Stimulated activated CD4-positive, alpha-beta T cell treated with anti-CD3 and anti-CD28 coated beads, Interleukin-1b, Interleukin-23, amount 100 ng/mL, for 24 hours (primary cell): ENCODE data around the gene PSMC6.
"Not testable (repeated sequence)": the region's sequence is repeated elsewhere in the genome, so short reads cannot be mapped to it uniquely, and the experiment has no call there.

Source experiments
- DNase-seq, 4 experiments: peaks; one replicate each; pipeline ENCODE4 v3.0.0-alpha.2; 2020; ENCODE audit warnings: low read depth in 4 of 4, low spot score in 1 of 4

PSMC6 gene

DNA sequence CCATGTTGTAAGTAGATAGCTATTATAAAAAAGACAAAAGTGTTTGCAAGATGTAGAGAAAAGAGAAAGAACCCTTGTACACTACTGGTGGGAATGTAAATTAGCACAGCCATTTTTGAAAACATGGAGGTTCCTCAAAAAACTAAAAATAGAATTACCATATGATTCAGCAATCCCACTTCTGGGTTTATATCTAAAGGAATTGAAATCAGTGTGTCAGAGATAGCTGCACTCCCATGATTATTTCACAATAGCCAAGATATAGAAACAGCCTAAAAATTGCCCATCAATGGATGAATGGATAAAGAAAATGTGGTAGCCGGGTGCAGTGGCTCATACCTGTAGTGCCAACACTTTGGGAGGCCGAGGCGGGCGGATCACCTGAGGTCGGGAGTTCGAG, 9.2 kb downstream of the PSMC6 start:
- no peak for DNase-seq

DNA sequence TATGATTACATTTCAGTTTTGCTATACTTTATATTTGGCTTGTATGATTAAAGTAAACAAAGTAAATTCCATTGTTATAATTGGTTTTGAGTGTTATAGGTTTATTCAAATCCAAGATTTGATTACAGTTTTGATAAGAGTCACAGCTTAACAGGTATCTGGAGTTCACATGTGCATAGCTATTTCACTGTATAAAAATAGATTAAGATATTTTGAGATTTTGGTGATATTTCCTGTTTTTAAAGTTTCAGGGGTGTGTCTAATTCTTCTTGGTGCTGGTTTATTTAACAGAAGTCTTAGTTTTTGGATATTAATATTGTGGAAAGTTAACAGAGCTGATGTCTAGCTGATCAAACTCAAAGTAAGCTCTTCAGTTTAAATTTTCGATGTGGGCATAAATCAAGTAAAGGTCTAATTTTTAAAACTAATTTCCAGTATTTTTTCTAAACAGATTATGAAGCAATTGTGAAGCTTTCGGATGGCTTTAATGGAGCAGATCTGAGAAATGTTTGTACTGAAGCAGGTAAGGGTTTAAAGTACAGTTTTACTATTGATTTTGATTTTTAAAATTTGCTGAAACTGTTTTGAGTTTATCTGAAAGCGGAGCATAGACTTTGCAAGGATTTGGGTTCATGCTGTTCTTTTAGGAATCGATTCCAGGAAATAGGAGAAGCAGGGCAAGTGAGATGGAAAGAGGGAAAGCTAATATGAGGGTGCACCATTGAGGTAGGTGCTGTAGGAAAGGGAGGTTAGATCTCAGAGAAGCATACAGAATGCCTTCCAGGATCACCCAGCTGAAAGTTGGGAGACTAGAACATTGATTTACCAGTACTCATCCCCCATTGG, 16.7 kb downstream of the PSMC6 start:
- DNase-seq: no peak

GRCh38 chr14:52724360-52724644, 17.3 kb downstream of the PSMC6 start:
- DNase-seq: no peak

GRCh38 chr14:52727509-52727908, 20.5 kb downstream of the PSMC6 start:
- DNase-seq: not testable (repeated sequence)

- not testable (repeated sequence) for DNase-seq
Measured at GRCh38 chr14:52729035-52729434, 22.0 kb downstream of the PSMC6 start.

DNA sequence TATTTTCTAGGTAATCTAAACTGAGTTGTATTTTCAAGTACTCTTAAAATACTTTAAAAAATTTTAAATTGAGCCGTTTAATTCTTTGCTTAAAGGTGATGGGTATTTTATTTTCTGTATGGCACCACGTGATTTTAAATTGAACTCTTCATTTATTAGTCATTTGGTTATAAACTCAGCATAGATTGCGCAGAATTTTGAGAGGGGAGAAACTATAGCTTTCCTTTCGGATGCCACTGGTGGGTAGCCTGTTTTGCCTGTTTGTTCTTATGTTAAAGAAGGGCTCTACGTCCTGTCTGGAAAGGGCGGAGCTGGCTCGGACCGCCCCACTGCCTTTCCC, 22.6 kb downstream of the PSMC6 start:
- DNase-seq: no peak

GRCh38 chr14:52729925-52730708, 23.1 kb downstream of the PSMC6 start, which contains the start of gene STYX:
Gene STYX (plus strand): TSS chr14:52730166. CDS start chr14:52730475, 309 bp downstream.
- peak; percentile 95 to 99 (median 97) for DNase-seq

DNA sequence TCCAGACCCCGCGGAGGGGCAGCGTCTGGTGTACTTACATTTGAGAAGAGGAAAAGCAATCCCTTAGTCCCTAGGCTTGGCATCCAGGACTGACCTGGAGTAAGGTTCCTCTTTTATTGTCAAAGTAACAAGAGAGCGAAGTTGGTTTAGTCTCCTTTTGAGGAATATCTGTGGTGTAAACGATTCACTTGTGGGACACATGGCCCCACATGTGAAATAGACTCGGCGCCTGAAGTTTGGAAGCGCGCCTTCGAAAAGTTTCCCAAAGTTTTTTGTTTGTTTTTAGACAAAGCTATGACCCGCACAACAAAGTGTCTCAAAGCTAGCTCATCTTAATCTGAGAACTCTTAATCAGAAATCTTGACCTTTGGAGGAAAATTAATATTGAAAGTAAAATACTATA, 23.7 kb downstream of the PSMC6 start:
- no peak for DNase-seq

- DNase-seq: no peak
Measured at GRCh38 chr14:52733824-52734223, 26.8 kb downstream of the PSMC6 start.

- no peak for DNase-seq
Measured at GRCh38 chr14:52735921-52736489, 29.0 kb downstream of the PSMC6 start.

DNA sequence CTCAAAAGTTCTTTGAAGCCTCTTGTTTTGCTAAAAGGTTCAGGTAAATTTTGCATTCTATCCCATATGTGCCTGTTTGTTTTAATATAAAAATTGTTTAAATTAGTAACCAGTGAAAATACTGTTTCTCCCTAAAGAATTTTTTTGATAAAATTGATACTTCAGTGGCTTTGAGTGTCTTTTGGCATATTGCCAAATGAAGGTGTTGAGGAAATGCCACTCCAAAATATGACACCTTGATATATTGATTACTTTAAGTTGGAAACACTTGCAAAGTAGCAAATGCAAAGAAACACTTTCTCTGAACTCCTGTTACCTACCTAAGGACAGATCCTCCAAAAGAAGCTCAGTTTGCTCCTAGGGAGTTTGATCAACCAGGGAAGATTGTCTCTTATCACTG, 31.4 kb downstream of the PSMC6 start:
- no peak for DNase-seq

DNA sequence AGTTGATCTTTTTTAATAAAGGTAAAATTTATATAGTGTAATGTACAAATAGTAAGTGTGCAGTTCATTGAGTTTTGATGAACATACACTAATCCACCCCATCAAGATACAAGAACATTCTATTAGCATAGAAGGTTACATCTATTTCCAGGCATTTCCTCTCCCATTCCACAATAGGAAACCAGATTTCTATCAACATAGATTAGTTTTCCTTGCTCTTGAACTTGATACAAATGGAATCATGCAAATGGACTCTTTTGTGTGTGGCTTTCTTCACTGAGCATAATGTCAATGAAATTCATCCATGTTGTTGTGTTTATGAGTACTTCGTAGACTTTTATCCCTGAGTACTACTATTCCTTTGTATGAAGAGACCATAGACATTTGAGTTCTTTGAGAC, 33.8 kb downstream of the PSMC6 start:
- DNase-seq: no peak

DNA sequence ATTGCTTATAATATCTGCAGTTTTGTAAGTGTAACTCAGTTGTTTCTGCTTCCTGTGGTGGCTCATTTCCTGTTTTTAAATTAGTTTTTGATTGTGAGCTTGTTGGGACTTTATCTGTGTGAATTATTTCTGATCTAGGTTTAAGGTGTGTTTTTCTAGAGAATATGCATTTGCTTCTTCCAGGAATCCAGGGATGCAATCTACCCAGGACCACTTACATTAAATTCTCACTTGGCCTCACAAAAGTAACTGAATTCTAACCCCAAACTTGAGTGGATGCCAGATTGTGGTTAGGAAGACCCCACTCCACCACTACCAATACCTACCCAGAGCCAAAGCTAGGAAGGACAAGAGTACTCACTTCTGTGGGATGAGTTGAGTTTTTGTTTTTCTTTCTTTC, 34.9 kb downstream of the PSMC6 start:
- no peak for DNase-seq

DNA sequence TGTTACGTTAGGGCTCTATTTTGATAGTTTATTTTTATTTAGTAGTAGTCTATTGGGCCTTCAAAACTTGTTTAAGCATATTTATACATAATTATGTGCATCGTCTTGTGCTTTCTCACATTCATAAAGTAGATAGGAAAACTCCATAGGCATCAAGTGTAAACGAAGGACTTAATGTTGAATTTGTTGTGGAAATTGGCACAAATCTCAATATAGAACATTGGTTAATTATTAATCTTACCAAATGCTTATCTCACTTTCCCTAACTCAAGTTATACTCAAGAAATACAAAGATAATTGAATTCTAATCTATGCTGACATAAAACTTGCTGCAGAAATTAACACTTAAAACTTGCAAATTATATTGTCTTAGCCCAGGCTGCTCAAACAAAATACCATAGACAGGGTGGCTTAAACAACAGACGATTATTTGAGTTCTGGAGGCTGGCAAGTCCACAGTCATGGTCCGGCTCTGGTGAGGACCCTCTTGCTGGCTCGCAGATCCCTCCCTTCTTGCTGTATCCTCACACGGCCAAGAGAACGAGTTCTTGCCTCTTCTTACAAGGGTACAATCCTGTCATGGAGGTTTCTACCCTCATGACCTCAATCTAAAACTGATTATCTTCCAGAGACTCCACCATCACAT, 41.8 kb downstream of the PSMC6 start:
- no peak for DNase-seq

- no peak for DNase-seq
Measured at GRCh38 chr14:52755607-52756316, 48.8 kb downstream of the PSMC6 start.

DNA sequence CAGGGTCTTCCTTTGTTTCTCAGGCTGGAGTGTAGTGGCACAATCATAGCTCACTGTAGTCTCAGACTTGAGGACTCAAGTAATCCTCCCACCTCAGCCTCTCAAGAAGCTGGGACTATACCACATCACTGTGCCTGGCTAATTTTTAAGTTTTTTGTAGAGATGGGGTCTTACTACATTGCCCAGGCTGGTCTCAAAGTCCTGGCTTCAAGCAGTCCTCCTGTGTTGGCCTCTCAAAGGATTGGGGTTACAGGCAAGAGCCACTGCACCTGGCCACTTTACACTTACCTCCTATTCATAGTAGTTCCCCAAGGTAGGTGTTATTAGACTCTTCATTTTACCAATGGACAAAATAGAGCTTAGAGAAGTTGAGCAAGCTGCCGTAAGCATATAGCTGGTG, 52.1 kb downstream of the PSMC6 start:
- DNase-seq: no peak

DNA sequence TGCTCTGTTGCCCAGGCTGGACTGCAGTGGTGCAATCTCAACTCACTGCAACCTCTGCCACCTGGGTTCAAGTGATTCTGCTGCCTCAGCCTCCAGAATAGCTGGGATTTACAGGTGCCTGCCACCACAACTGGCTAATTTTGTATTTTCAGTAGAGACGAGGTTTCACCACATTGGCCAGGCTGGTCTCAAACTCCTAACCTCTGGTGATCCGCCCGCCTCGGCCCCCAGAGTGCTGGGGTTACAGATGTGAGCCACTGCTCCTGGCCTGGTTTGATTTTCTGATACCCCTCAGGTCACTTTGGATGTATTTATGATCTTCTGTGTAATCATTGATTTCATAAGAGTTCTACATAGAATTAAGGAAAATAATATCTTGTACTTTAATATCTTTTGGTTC, 55.9 kb downstream of the PSMC6 start:
- DNase-seq: not testable (repeated sequence)

DNA sequence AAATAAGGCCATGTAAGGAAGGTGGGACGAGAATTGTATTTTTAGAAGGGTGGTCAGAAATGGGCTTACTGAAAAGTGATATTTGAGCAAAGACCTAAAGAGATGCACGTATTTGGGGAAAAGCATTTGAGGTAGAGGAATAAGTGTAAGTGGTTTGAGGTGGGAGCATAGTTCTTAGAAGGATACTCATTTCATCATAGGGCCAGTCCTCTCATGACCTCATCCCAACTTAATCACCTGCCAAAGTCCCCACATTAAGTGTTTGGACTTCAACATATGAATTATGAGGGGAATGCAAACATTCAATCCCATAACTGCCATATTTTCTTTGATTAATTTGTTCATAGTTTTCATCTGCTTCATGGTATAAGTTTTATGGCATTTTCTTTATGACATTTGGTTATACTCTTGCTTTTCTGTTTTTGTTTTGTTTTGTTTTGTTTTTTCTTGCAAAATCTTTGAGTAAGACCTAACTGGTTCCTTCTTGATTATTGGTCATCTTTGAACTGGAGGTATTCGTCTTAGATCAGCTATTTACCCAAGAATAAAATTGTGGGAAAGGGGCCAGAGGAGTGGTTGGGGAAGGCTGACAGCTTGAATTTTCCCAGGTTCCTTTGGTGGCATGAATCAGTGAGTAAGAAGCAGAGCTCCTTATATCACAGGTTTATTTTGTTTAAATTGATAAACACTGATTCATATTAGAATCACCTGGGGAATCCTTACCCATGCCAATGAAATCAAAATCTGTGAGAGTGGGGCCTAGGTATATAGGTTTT, 60.2 kb downstream of the PSMC6 start:
- no peak for DNase-seq

DNA sequence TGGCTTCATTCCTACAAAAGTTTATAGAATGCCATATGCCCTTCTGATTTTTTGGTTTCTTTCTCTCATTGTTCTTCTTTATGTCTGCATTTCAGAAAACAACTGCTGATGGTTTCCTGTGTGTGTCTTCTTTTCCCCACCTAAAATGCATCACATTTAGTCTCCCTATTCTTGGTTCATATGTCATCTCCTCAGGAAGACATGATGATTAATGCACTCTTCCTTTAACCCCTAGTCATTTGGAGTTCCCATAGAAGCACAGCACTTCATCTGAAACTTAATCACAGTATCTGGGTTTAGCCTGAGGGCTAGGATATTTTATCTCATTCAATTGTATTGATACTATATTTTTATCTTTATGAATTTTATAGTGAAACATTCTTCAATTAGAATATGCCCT, 62.9 kb downstream of the PSMC6 start:
- no peak for DNase-seq

DNA sequence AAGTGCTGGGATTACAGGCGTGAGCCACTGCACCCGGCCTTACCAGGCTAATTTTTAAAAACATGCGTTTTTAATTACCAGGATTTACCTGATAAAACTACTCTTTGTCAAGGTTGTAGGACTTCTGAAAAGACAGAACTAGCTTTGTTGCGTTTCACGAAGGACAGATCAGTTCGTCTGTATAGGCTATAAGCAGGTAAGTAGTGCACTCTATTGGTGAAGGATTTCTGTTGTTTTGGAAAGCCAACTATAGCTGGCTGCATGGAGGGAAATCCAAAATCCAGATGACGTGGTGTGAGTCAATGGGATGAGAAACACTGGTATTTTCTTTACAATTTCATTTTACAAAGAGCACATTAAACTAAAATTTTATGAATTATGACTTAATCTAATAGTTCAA, 69.8 kb downstream of the PSMC6 start:
- no peak for DNase-seq
